Type B pancreatic cell (in vitro differentiated cells): ENCODE data around the gene CDC42EP3. TPM values are rescaled to one million over a fixed set of nuclear protein-coding genes. Genes with fewer than 3 reads are reported as not detected.

Experiments used
- DNase-seq: peaks from one replicate; pipeline ENCODE4 v3.0.0; 2021; ENCODE audit warnings: mixed read lengths; ENCODE audit not compliant: unreplicated experiment; ENCODE audit errors: extremely low spot score
- H3K27ac Mint-ChIP-seq: 2 replicates; pipeline ENCODE4 v1.8.0; 2021; ENCODE audit warnings: mild to moderate bottlenecking, mixed read lengths
- H3K27me3 Mint-ChIP-seq: 2 replicates; pipeline ENCODE4 v1.8.0; 2021; ENCODE audit warnings: mixed read lengths
- H3K36me3 Mint-ChIP-seq: 2 replicates; pipeline ENCODE4 v1.8.0; 2021; ENCODE audit warnings: mixed read lengths
- H3K4me1 Mint-ChIP-seq: one replicate; pipeline ENCODE4 v1.8.0; 2021; ENCODE audit warnings: mixed read lengths; ENCODE audit not compliant: unreplicated experiment
- H3K4me3 Mint-ChIP-seq: 2 replicates; pipeline ENCODE4 v1.8.0; 2021; ENCODE audit warnings: mild to moderate bottlenecking, mixed read lengths
- H3K9me3 Mint-ChIP-seq: 2 replicates; pipeline ENCODE4 v1.8.0; 2021; ENCODE audit warnings: mixed read lengths
- total RNA-seq: library from RNA; stranded (reverse); gene quantifications from 2 replicates; pipeline ENCODE4 v1.2.1, GENCODE V29; 2021; ENCODE audit warnings: low replicate concordance
- TF ChIP-seq, protein P1 (sequence below): fragments of 200-600 bp; sonication (generic); conservative IDR thresholded peaks from 2 replicates; pipeline ENCODE4 v1.5.0; 2021; ENCODE audit warnings: antibody characterized with exemption, mild to moderate bottlenecking

The CDC42EP3 gene
- total RNA-seq, 1 donor from 2014 or later, result 43.7 TPM

DNA sequence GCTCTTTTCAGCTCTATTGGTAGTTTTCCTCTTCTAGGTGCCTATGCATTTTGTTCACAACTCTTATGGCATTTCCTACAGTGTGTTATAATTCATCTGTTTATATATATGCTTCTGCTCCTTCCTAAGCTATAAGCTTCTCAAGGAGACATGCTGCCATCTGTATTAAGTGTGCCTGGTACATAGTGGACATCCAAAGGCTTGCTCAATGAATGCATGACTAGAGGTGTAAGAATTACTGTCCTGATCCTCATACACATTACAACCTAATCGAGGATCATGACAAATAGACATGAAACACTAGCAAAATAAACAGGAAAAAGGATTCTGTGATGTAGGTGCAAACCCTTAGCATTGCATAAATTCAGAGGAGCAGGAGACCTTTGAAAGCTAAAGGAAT lies 50.2 kb downstream of the CDC42EP3 start:
- no peak for DNase-seq
- peaks cover 6% of the 10 kb centered on the region for H3K9me3 Mint-ChIP-seq
- no peak overlapping the region for H3K27ac Mint-ChIP-seq
- H3K36me3 Mint-ChIP-seq, result no peaks in the 10 kb centered on the region
- TF ChIP-seq, protein P1, sequence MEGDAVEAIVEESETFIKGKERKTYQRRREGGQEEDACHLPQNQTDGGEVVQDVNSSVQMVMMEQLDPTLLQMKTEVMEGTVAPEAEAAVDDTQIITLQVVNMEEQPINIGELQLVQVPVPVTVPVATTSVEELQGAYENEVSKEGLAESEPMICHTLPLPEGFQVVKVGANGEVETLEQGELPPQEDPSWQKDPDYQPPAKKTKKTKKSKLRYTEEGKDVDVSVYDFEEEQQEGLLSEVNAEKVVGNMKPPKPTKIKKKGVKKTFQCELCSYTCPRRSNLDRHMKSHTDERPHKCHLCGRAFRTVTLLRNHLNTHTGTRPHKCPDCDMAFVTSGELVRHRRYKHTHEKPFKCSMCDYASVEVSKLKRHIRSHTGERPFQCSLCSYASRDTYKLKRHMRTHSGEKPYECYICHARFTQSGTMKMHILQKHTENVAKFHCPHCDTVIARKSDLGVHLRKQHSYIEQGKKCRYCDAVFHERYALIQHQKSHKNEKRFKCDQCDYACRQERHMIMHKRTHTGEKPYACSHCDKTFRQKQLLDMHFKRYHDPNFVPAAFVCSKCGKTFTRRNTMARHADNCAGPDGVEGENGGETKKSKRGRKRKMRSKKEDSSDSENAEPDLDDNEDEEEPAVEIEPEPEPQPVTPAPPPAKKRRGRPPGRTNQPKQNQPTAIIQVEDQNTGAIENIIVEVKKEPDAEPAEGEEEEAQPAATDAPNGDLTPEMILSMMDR, result no peak
- H3K27me3 Mint-ChIP-seq, result no peaks in the 10 kb centered on the region
- peaks cover 16% of the 10 kb centered on the region for H3K4me1 Mint-ChIP-seq
- H3K4me3 Mint-ChIP-seq, result no peak overlapping the region

DNA sequence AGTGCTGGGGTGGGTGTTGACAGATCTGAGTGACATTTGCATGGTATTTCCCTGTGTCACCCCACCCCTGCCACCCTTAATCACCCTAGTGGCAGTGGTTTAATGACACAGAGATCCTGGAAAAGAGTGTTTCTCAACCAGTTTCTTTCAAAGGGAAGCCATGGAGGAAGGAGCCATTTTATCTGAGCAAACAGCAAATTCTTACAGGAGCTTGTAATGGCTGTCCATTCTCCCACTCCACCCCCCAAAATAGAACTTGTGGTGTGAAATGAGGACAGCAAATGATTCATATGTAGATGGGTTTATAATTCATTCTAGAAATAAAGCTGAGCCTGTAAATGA lies 51.5 kb downstream of the CDC42EP3 start:
- Mint-ChIP-seq H3K4me1 (peaks cover 7% of the 10 kb centered on the region), H3K36me3 (no peaks in the 10 kb centered on the region), H3K9me3 (peaks cover 3% of the 10 kb centered on the region), H3K27ac (no peak overlapping the region), H3K27me3 (no peaks in the 10 kb centered on the region), H3K4me3 (no peak overlapping the region)
- no peak for DNase-seq
- TF ChIP-seq, protein P1, result no peak

DNA sequence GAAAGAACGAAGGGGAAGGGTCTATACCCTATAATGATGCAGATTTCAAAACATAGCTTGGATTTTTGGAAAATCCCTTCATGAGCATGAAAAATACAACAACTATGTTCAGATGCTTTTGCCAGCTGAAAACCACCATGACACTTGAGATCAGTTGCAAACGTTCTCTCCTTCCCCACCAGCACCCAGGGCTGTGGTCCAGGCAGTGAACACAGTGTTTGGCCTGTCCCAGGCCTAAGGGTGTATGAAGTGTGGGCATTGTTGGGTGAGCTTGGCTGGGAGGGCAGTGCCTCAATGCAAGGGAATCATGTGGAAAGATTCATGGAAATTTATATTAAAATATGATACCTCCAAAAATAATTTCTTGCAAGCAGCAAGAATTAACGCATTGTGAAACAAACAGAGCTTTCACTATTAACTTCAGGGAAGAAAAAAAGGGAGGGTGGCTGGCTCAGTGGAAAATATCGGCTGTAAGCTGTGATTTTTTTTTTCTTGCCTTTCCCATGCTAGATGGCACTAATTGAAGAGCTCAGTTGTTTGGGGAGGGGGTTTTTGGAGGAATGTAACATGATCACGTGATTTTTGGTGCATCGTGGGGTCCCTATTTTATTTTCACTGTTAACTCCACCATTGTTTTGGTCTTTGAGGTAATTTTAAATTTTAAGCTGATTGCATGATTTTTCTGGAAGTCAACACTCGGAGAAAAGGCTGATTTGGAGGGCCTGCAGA lies 52.0 kb downstream of the CDC42EP3 start:
- no peak for DNase-seq
- H3K27ac Mint-ChIP-seq, result no peak overlapping the region
- no peaks in the 10 kb centered on the region for H3K9me3 Mint-ChIP-seq
- no peaks in the 10 kb centered on the region for H3K27me3 Mint-ChIP-seq
- peaks cover 4% of the 10 kb centered on the region for H3K4me1 Mint-ChIP-seq
- TF ChIP-seq, protein P1, result no peak
- H3K36me3 Mint-ChIP-seq, result no peaks in the 10 kb centered on the region
- H3K4me3 Mint-ChIP-seq, result no peak overlapping the region

DNA sequence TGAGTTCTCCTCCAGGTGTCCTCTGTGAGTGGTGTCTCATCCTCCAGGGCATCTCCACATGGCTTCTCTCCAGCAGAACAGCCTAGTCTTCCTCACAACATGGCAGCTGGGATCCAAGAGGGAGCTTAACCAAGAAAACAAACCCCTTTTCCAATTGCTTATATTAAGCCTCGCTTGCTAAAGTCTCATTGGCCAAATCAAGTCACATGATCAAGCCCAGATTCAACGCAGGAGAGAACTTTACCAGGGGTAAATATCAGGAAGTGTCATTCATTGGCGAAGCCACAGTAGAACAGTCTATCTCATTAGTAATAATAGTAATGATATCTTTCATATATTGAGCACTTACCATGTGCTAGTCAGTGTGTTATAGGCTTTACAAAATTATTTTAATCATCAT lies 53.1 kb downstream of the CDC42EP3 start:
- Mint-ChIP-seq H3K27me3 (no peaks in the 10 kb centered on the region), H3K36me3 (no peaks in the 10 kb centered on the region), H3K4me1 (no peaks in the 10 kb centered on the region), H3K9me3 (no peaks in the 10 kb centered on the region), H3K4me3 (no peak overlapping the region), H3K27ac (no peak overlapping the region)
- TF ChIP-seq, protein P1, result no peak
- no peak for DNase-seq

DNA sequence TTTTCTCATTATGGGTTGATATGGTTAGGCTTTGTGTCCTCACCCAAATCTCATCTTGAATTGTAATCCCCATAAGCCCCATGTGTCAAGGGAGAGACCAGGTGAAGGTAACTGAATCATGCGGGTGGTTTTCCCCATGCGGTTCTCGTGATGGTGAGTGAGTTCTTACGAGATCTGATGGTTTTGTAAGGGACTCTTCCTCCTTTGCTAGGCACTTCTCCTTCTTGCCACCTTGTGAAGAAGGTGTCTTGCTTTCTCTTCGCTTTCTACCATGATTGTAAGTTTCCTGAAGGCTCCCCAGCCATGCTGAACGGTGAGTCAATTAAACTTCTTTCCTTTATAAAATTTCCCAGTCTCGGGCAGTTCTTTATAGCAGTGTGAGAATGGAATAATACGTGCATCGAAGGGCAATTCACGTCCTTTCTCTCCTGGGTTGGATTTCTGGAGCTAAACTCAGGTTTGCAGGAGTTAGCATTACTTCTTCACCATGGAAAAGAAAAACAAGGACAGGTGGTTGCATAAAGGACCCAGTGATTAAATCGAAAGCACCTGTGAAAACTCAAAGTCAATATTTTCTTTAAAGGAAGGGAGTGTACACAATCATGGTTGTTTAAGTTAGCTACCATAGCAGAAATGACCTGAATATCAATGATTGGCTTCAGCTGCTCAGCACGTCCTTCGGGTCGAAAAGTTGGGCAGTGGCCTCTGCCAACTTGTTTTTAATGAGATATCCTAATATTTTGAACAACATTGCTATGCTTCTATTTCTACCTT lies 54.1 kb downstream of the CDC42EP3 start:
- no peak for DNase-seq
- Mint-ChIP-seq H3K9me3 (no peaks in the 10 kb centered on the region), H3K4me1 (no peaks in the 10 kb centered on the region), H3K4me3 (no peak overlapping the region), H3K36me3 (no peaks in the 10 kb centered on the region), H3K27me3 (no peaks in the 10 kb centered on the region), H3K27ac (peak overlapping the region; percentile 53)
- TF ChIP-seq, protein P1, result no peak
